SU-DHL-6 (cell line): ENCODE measurements around the gene SLC8A1.

Source experiments
- EZH2phosphoT487 ChIP-seq: fragments of 200-600 bp; sonication (generic), shearing (Covaris generic); conservative IDR thresholded peaks from 2 replicates; pipeline ENCODE4 v1.6.1; 2018; ENCODE audit warnings: mild to moderate bottlenecking, antibody characterized with exemption, low read length, moderate library complexity, mixed read lengths
- TF ChIP-seq, protein P1 (sequence below): fragments of 200-600 bp; sonication (generic); IDR thresholded peaks from one replicate; pipeline ENCODE4 v1.5.1; 2017; ENCODE audit warnings: antibody characterized with exemption, mild to moderate bottlenecking, low read length, moderate library complexity; ENCODE audit not compliant: insufficient read depth, poor library complexity, severe bottlenecking

DNA sequence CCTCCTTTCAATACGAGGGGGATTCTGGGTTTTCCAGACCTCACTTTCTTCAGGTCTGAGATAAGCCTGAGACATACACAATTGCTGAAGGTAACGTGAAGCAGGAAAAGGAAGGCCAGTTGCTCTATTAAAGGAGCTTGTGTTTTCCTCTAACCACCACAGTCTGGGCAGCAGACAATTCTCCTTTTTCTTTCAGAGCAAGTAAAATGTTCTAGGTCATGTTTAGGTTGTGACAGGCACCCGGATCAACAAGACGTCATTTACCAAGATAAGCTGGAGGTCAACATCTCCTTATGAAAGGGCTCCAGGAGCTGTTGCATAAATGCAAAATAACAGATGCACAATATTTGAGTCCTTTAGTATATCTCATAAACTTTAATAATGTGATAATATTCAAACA, 148.1 kb downstream of the SLC8A1 start:
- TF ChIP-seq EZH2phosphoT487: no peak
- TF ChIP-seq, protein P1, sequence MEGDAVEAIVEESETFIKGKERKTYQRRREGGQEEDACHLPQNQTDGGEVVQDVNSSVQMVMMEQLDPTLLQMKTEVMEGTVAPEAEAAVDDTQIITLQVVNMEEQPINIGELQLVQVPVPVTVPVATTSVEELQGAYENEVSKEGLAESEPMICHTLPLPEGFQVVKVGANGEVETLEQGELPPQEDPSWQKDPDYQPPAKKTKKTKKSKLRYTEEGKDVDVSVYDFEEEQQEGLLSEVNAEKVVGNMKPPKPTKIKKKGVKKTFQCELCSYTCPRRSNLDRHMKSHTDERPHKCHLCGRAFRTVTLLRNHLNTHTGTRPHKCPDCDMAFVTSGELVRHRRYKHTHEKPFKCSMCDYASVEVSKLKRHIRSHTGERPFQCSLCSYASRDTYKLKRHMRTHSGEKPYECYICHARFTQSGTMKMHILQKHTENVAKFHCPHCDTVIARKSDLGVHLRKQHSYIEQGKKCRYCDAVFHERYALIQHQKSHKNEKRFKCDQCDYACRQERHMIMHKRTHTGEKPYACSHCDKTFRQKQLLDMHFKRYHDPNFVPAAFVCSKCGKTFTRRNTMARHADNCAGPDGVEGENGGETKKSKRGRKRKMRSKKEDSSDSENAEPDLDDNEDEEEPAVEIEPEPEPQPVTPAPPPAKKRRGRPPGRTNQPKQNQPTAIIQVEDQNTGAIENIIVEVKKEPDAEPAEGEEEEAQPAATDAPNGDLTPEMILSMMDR: no peak
